HepG2 (cell line): ENCODE results near the gene IL15.

ENCODE experiments used
- EZH2 ChIP-seq: conservative IDR thresholded peaks from 2 replicates; pipeline ENCODE4 v1.6.1; 2012; ENCODE audit warnings: mild to moderate bottlenecking, low read depth, low read length, moderate library complexity
- GATAD1 ChIP-seq: IDR thresholded peaks from 2 replicates; pipeline ENCODE4 v1.6.1; 2016; ENCODE audit warnings: missing genetic modification reagents, missing compliant biosample characterization
- HNF4A ChIP-seq: sonication (generic); formaldehyde crosslinking; IDR thresholded peaks from 2 replicates; pipeline ENCODE4 v1.4.0; 2020; ENCODE audit warnings: missing genetic modification reagents
- MAFK ChIP-seq, 2 experiments: IDR thresholded peaks in 1 of 2; conservative IDR thresholded peaks in 1 of 2; 2 replicates each; pipeline ENCODE4 v1.6.1; 2011; ENCODE audit warnings: improper control_type of control experiment in 2 of 2, low read length in 2 of 2
- MED1 ChIP-seq: sonication (generic); formaldehyde crosslinking; IDR thresholded peaks from 2 replicates; pipeline ENCODE4 v1.4.0; 2020; ENCODE audit warnings: missing genetic modification reagents
- NFIB ChIP-seq: sonication (generic); formaldehyde crosslinking; IDR thresholded peaks from 2 replicates; pipeline ENCODE4 v1.9.0; 2021; ENCODE audit warnings: missing genetic modification reagents, mild to moderate bottlenecking, borderline replicate concordance
- POLR2A ChIP-seq, 2 experiments: IDR thresholded peaks; 2 replicates each; pipeline ENCODE4 v1.6.1; 2011; ENCODE audit warnings: low read depth in 2 of 2, low read length in 2 of 2, mild to moderate bottlenecking in 1 of 2, moderate library complexity in 1 of 2; ENCODE audit not compliant: insufficient read depth in 1 of 2
- ZNF672 ChIP-seq: sonication (generic); formaldehyde crosslinking; IDR thresholded peaks from 2 replicates; pipeline ENCODE4 v1.8.1; 2022; ENCODE audit warnings: missing genetic modification reagents
- ZNF746 ChIP-seq: sonication (generic); formaldehyde crosslinking; IDR thresholded peaks from 2 replicates; pipeline ENCODE4 v1.8.0; 2022; ENCODE audit warnings: mild to moderate bottlenecking, missing genetic modification reagents
- ZSCAN21 ChIP-seq: sonication (generic); formaldehyde crosslinking; IDR thresholded peaks from 2 replicates; pipeline ENCODE4 v1.8.0; 2022; ENCODE audit warnings: mild to moderate bottlenecking, missing genetic modification reagents, moderate library complexity, borderline replicate concordance
- TF ChIP-seq, protein P1 (sequence below), 2 experiments: fragments of 450-650 bp in 1 of 2; sonication (generic) in 1 of 2; formaldehyde crosslinking in 1 of 2; IDR thresholded peaks; 2 replicates each; pipeline versions ENCODE4 v1.6.1 to v1.8.0; 2016 to 2022; ENCODE audit warnings: antibody characterized with exemption in 1 of 2, mild to moderate bottlenecking in 1 of 2, missing genetic modification reagents in 1 of 2
- TF ChIP-seq, protein P2 (sequence below): sonication (generic); formaldehyde crosslinking; IDR thresholded peaks from 2 replicates; pipeline ENCODE4 v1.4.0; 2020; ENCODE audit warnings: mild to moderate bottlenecking, missing genetic modification reagents

DNA sequence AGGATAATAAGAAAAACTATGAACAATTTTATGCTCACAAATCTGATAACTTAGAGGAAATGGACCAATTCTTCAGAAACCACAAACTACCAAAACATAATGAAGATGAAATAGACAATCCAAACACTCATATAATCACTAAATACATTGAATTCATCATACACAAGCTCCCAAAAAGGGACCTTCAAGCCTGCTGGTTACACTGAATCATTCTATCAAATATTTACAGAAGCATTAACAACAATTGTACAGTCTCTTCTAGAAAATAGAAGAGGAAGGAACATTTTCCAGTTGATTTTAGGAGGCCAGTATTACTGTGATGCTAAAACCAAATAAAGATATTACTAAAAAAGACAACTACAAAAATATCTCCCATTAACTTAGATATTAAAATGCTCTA is 88.3 kb downstream of the IL15 start:
- TF ChIP-seq ZNF672 (CRISPR knock-in tag) (no peak), GATAD1 (CRISPR knock-in tag) (no peak), EZH2 (no peak), MED1 (CRISPR knock-in tag) (no peak), NFIB (no peak), ZNF746 (CRISPR knock-in tag) (no peak), HNF4A (no peak), MAFK (conservative IDR thresholded peaks at IDR 0.05 in 1 of 2, IDR thresholded peaks at IDR 0.05 in 1 of 2; ENCODE audit: low read length in 2 of 2) (no peak), POLR2A (IDR thresholded peaks at IDR 0.05; ENCODE audit: insufficient read depth in 1 of 2, low read depth in 2 of 2, low read length in 2 of 2) (no peak), ZSCAN21 (CRISPR knock-in tag) (no peak)
- TF ChIP-seq, protein P1, sequence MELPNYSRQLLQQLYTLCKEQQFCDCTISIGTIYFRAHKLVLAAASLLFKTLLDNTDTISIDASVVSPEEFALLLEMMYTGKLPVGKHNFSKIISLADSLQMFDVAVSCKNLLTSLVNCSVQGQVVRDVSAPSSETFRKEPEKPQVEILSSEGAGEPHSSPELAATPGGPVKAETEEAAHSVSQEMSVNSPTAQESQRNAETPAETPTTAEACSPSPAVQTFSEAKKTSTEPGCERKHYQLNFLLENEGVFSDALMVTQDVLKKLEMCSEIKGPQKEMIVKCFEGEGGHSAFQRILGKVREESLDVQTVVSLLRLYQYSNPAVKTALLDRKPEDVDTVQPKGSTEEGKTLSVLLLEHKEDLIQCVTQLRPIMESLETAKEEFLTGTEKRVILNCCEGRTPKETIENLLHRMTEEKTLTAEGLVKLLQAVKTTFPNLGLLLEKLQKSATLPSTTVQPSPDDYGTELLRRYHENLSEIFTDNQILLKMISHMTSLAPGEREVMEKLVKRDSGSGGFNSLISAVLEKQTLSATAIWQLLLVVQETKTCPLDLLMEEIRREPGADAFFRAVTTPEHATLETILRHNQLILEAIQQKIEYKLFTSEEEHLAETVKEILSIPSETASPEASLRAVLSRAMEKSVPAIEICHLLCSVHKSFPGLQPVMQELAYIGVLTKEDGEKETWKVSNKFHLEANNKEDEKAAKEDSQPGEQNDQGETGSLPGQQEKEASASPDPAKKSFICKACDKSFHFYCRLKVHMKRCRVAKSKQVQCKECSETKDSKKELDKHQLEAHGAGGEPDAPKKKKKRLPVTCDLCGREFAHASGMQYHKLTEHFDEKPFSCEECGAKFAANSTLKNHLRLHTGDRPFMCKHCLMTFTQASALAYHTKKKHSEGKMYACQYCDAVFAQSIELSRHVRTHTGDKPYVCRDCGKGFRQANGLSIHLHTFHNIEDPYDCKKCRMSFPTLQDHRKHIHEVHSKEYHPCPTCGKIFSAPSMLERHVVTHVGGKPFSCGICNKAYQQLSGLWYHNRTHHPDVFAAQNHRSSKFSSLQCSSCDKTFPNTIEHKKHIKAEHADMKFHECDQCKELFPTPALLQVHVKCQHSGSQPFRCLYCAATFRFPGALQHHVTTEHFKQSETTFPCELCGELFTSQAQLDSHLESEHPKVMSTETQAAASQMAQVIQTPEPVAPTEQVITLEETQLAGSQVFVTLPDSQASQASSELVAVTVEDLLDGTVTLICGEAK (IDR thresholded peaks at IDR 0.05): no peak
- TF ChIP-seq, protein P1 (CRISPR knock-in tag; IDR thresholded peaks at IDR 0.05): no peak
- TF ChIP-seq, protein P2, sequence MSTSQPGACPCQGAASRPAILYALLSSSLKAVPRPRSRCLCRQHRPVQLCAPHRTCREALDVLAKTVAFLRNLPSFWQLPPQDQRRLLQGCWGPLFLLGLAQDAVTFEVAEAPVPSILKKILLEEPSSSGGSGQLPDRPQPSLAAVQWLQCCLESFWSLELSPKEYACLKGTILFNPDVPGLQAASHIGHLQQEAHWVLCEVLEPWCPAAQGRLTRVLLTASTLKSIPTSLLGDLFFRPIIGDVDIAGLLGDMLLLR (CRISPR knock-in tag): no peak
